ENCODE results near the gene DTNA. TPM values are rescaled to one million over a fixed set of nuclear protein-coding genes. Genes with fewer than 3 reads are reported as not detected.

The DTNA gene
- total RNA-seq, 2 experiments from 2014 or later: not detected

- CTCF ChIA-PET: no interaction called here
- POLR2A ChIA-PET: no interaction called here
These were observed 131.8 kb downstream of the DTNA start for GRCh38 chr18:34841891-34842290.

DNA sequence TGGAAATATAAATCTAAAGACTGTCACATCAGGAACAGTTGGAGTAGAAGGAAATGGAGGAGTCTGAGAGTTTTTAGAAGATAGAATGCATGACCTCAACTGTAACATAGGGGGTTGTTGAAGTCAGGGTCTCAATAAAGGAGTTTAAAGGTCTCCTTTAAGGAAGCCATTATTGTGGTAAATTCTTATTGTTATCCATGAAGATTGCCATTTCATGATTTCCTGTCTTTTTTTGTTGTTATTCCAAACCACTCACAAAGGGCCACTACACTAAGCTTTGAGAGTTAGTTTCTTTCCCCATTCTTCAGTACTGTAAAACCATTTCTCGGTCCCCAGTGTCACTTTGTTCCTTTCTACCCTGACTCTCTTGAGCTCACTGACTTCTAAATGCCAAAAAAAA, 134.0 kb downstream of the DTNA start:
- CTCF ChIA-PET: no interaction called here
- POLR2A ChIA-PET: no interaction called here

DNA sequence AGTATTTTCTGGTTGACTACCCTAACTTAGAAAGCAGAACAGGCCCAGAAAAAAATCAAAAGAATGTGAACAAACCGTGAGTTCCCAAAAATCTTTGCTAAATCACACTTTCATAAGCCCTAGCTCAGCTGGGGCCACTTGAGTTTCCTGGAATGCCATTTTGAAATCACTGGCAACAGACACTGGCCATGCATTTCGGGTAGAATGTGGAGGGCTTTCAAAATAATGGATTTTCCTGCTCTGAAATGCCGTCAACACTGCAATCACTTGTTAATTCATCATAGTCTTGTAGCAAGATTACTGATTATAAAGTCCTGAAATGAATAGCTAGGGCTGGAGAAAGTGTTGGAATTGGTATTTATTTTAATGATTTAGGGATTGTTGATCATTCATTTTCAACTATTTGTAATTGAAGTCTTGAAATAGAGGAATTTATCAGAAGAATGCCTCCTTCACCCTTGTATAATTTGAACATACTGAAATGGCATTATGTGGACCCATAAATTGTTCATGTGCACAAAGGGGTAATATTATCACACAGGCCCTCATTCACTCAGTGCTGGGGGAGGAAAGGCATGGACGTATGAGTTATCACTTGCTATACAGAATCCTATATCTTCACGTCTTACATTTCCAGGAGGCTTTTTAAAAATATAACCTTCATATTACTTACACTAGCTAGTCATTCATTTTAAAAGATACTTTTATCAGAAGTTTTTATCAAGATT, 134.8 kb downstream of the DTNA start:
- ChIA-PET POLR2A (no interaction called here), CTCF (no interaction called here)

GRCh38 chr18:34847408-34847807, 137.3 kb downstream of the DTNA start:
- ChIA-PET POLR2A (no interaction called here), CTCF (no interaction called here)

GRCh38 chr18:34848156-34848555, 138.1 kb downstream of the DTNA start:
- CTCF ChIA-PET: no interaction called here
- POLR2A ChIA-PET: no interaction called here

DNA sequence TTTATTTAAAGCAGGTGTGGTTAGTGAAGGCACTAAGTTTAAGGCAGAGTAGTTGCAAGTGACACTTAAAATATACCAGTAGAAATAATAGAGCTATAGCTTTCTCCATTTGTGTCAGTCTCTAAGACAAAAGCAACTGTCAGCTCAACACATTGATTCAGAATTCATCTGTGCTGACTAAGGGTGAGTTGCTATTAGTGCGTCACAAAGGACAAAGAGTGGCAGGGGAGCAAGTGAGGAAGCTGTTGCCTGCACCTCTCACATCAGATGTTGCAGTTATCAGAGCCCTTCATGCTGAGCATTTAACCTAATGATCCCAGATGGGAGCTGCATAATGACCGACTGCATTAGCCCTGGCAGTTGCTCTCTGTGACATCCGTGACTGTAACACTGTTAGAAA, 138.6 kb downstream of the DTNA start:
- ChIA-PET POLR2A (no interaction called here), CTCF (no interaction called here)

- CTCF ChIA-PET: no interaction called here
- POLR2A ChIA-PET: no interaction called here
These were observed 147.2 kb downstream of the DTNA start for GRCh38 chr18:34857320-34857719.

DNA sequence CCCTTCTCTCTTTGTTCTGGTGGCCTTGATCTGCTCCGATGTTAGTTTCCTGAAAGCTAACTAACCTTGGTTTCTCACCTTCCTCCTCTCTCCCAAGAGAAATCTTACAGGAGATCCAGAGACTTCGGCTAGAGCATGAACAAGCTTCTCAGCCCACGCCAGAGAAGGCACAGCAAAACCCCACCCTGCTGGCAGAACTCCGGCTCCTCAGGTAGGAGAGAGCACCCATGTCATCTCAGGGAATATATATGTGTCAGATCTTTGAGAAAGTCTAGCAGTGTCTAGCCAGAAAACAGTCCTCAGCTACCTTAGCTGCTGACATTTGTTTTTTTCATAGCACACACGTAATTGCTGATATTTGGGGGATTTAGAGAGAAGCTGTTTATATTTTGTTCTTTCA, 148.1 kb downstream of the DTNA start:
- POLR2A ChIA-PET: no interaction called here

DNA sequence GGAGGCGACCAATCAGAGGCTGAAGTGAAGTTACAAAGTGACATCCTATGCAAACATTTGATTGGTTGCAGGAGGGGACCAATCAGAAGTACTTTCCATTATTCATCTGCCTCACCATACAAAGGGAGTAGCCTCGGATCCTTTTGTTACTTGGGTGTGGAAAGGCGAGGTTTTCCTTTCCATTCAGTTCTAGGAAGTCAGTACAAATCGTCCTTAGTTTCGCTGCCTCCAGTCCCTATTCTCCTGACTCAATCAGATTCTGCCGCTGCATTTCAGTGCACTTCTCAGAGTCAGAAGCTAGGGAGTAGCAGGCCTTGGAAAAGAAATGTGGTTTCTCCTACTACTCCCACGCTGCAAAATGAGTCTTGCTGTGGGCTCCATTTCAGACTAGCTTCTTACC, 149.4 kb downstream of the DTNA start:
- ChIA-PET CTCF (no interaction called here), POLR2A (interaction anchor here (0.6 kb wide), 1 partner anchor 24 kb away, joined by 5 read pairs; no protein-coding TSS in a partner anchor)

More for the DNA sequence above, 148.1 kb downstream of the DTNA start:
- CTCF ChIA-PET: no interaction called here

GRCh38 chr18:34862561-34862960, 152.5 kb downstream of the DTNA start:
- ChIA-PET POLR2A (no interaction called here), CTCF (no interaction called here)

DNA sequence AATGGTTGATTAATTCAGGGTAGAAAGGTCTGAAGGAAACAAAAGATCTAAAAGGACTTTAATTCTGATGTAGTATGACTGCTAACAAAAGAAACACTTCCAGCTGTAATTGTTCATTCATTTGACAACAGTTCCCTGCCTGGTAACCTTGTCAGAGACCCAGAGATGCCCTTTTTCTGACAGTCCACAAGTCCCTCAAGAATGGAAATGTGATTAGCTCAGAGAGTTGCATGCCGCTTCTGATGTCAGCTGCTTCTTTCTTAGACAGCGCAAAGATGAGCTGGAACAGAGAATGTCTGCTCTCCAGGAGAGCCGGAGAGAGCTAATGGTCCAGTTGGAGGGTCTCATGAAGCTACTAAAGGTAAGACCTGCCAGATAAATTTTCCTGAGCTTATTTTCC, 153.6 kb downstream of the DTNA start:
- CTCF ChIA-PET: no interaction called here
- POLR2A ChIA-PET: no interaction called here

DNA sequence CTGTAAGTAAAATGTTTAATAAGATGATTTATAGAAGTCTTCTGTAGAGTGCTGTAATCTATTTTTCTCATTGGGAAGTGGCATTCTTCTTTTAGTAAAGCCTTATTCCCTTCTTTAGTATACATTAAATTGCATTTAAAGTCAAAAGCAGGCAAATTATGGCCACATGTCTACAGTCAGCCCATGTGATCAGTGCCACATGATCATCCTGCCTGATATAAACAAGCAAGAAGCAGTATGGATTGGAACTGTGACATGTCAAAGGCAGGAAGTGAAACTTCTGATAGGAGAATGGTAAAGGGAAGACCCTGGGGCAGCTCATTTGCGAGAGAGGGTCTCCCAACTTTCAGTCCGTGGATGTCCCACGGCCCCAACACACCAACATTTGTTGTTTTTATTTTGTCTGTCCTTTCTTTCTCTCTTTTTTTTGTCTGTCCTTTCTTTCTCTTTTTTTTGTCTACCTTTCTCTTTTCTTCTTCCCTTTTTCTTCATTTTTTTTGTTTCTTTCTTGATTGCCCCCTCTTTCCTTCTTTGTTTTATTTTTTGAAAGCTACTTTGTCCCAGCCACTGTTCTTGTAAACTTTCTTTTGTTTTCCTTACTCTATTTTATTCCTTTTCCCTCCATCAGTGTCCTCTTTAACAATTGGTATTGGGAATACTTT, 154.9 kb downstream of the DTNA start:
- ChIA-PET POLR2A (no interaction called here), CTCF (no interaction called here)

DNA sequence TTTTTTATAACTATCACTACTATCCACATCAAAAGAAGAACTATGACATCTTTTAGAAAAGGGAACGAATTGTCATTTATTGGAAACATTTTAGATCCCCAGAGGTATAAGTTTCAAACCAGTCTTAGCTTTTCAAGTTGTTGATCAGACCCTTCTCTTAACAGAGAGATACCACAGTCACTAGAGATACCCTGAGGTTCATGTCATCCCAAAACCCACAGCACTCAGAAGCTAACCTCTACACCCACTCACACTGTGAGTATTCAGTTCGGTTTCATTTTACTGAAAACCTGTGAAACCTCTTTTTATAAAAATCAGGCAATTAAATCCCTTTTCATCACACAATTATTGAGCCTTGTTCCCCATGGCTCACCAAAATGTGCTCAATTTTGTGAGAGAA, 156.2 kb downstream of the DTNA start:
- POLR2A ChIA-PET: interaction anchor here (0.7 kb wide), 1 partner anchor 31 kb away, joined by 3 read pairs; no protein-coding TSS in a partner anchor
- CTCF ChIA-PET: interaction anchor here (1.0 kb wide), 1 partner anchor 16 kb away, joined by 3 read pairs; no protein-coding TSS in a partner anchor

GRCh38 chr18:34866739-34867138, 156.6 kb downstream of the DTNA start:
- ChIA-PET CTCF (interaction anchor here (1.0 kb wide), 1 partner anchor 15 kb away, joined by 3 read pairs; no protein-coding TSS in a partner anchor), POLR2A (interaction anchor here (0.7 kb wide), 1 partner anchor 32 kb away, joined by 3 read pairs; no protein-coding TSS in a partner anchor)

- ChIA-PET CTCF (interaction anchor here (1.0 kb wide), 1 partner anchor 14 kb away, joined by 3 read pairs; no protein-coding TSS in a partner anchor), POLR2A (no interaction called here)
These were observed 157.4 kb downstream of the DTNA start for GRCh38 chr18:34867520-34867919.

DNA sequence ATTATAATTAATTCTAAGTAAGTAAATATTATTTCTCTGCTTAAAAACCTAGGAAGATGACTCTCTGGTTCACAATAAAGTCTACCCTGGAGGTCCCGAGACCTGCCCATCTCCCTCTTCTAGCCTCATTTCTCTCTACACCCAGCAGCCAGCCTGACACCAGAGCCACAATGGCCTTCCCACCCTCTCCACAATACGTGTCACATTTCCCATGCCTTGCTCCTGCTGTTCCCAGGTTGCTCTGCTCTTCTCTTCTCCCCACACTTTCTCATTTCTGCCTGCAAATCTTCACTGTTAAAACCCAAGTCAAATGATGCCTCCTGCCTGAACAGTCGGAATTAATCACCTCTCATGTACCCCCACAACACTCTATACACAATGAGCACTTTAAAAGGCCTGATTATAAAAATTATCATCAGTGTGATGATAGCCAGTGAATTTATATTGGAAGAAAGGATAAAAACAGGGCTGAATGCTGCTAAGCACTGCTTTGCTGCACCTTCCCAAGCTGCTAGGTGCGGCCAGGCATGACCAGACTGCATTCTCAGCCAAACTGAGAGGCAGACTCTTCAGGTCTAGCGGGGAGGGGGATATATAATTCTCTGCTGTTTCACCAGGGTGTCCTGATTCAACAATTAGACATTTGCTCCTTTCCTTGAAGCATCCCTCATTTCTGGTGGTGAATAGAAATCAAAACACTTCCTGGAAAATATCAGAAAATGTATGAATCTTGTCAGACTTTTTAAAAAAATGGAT, 160.6 kb downstream of the DTNA start:
- ChIA-PET CTCF (no interaction called here), POLR2A (no interaction called here)

DNA sequence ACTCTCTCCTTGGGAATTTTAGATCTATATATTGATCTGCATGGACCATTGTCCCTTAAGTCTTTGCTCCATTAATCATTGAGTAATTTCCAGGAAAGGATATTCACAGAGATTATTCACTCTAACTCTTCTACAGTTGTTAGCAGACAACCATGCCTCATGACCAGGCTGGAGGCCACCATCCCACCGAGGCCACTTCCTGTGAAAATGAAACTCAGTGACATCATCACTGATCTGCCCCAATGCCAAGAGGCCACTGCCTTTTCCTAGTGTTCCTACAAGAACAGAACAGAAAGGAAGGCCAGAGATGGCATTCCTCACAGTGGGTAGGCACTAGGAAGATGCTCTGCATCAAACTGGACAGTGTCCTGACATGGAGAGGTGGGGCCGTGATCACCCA, 161.3 kb downstream of the DTNA start:
- ChIA-PET POLR2A (no interaction called here), CTCF (no interaction called here)

DNA sequence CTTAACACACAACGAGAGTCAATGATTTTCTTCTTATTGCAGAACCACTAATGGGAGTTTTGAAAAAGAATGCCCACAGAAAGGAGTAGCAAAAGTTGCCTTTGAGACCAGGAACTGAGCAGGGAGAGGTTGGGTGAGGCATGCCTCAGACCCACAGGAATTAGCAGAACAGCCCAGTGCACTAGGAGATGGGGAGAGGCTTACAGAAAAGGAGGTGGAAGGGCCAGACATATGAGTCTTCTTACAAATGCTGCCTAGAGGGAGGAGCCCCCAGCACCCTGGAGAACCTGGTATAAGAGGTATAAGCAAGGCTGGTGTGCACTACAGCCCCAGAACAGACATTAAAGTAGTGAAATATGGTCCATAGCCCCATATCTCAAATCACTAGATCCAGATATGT, 162.0 kb downstream of the DTNA start:
- CTCF ChIA-PET: no interaction called here
- POLR2A ChIA-PET: no interaction called here

GRCh38 chr18:34873986-34874580, 164.0 kb downstream of the DTNA start:
- ChIA-PET CTCF (no interaction called here), POLR2A (no interaction called here)

- ChIA-PET POLR2A (no interaction called here), CTCF (no interaction called here)
These were observed 165.1 kb downstream of the DTNA start for GRCh38 chr18:34875150-34875549.

DNA sequence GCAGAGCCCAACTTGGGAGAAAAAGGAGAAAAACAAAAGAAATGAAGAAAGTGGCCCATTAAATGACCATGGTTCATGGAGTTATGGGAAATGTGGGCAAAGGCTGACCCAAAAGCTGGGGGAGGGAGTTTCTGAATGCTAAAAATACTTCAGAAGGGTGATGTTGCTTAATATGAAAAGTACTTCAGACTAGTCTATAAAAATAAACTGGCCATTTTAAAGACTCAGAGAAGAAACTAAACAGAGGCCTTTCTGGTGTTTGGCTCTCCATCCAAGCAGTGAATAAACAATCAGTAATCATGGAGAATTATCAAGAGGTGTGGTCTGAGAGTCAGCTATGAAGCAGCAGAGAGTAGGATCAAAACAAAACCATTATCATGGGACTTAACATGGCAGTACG, 170.3 kb downstream of the DTNA start:
- CTCF ChIA-PET: no interaction called here

More for the DNA sequence above, 170.3 kb downstream of the DTNA start:
- POLR2A ChIA-PET: no interaction called here

Data from activated CD8-positive, alpha-beta memory T cell treated with anti-CD3 and anti-CD28 coated beads for 36 hours (primary cell).